GM12873 (cell line): Measurements from ENCODE around the gene RPS28.

ENCODE experiments used
- CTCF ChIP-seq: IDR thresholded peaks from 2 replicates; pipeline ENCODE4 v1.5.1; 2012; ENCODE audit warnings: low read depth, mild to moderate bottlenecking, moderate library complexity, low read length, control low read depth; ENCODE audit not compliant: insufficient read depth; ENCODE audit errors: missing control alignments

Gene RPS28

GRCh38 chr19:8329996-8330395 is 8.7 kb downstream of the RPS28 start:
- TF ChIP-seq CTCF, result no peak

- no peak for TF ChIP-seq CTCF
These were observed 10.1 kb downstream of the RPS28 start for GRCh38 chr19:8331263-8331845.

- TF ChIP-seq CTCF, result no peak
These were observed 11.9 kb downstream of the RPS28 start for GRCh38 chr19:8332976-8333766.

GRCh38 chr19:8333767-8334457 is 12.6 kb downstream of the RPS28 start:
- TF ChIP-seq CTCF, result no peak

- no peak for TF ChIP-seq CTCF
These were observed 13.4 kb downstream of the RPS28 start for GRCh38 chr19:8334458-8335342.

- TF ChIP-seq CTCF, result peak; percentile 37
These were observed 14.2 kb downstream of the RPS28 start for GRCh38 chr19:8335343-8336071.
